Pons (tissue), 1 donor: ENCODE measurements around the gene ECE2.
A peak's percentile ranks its signal among the peaks of the same experiment; 100 is the strongest.
"Not testable (repeated sequence)": the region's sequence is repeated elsewhere in the genome, so short reads cannot be mapped to it uniquely, and the experiment has no call there.

Source experiments
- DNase-seq: peaks from one replicate; pipeline ENCODE4 v3.0.0-alpha.2; 2016; ENCODE audit warnings: low spot score

The ECE2 gene

GRCh38 chr3:184336547-184337398 lies 61.0 kb downstream of the ECE2 start:
- DNase-seq: peak; percentile 91

- peak; percentile 64 for DNase-seq
Measured at GRCh38 chr3:184337399-184337714, 61.5 kb downstream of the ECE2 start, which contains the start of gene FAM131A. Gene FAM131A, plus strand, starts transcription at chr3:184337600. Its CDS starts 31 bp downstream, at chr3:184337631.

- no peak for DNase-seq
Measured at GRCh38 chr3:184337981-184338380, 62.2 kb downstream of the ECE2 start.

GRCh38 chr3:184338511-184338945 lies 62.7 kb downstream of the ECE2 start:
- peak; percentile 60 for DNase-seq

- DNase-seq: no peak
Measured at GRCh38 chr3:184339001-184339400, 63.2 kb downstream of the ECE2 start.

GRCh38 chr3:184339451-184340135 lies 63.8 kb downstream of the ECE2 start:
- not testable (repeated sequence) for DNase-seq

GRCh38 chr3:184341925-184342324 lies 66.1 kb downstream of the ECE2 start:
- no peak for DNase-seq
